ENCODE results near the gene SLC39A11.
"Not testable (repeated sequence)": the region's sequence is repeated elsewhere in the genome, so short reads cannot be mapped to it uniquely, and the experiment has no call there.

The SLC39A11 gene

DNA sequence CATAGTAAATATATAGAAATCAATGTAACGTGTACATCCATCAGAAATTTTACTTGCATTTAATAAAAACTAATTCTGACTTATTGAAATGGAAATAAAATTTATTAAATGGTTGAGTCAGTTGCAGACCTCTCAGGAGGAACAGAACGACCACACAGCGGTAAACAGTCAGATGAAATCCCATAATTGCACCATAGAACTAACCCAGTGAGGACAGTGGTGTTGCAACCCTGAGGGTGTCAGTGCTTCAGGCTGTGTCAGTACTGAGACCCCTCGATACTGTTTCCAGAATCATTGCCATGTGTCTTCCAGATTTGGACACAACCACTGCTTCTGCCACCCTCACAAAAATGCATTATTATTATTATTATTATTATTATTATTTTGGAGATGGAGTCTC lies 43.3 kb upstream of the SLC39A11 start:
- no peaks in the 10 kb centered on the region for H3K9me3 Mint-ChIP-seq
- no peaks in the 10 kb centered on the region for H3K36me3 Mint-ChIP-seq (ENCODE audit: low read depth)
- peaks cover 3% of the 10 kb centered on the region for H3K27me3 Mint-ChIP-seq (ENCODE audit: low read depth, poor library complexity)
- peaks cover 22% of the 10 kb centered on the region for H3K4me1 Mint-ChIP-seq
- no peak overlapping the region for H3K4me3 Mint-ChIP-seq
- TF ChIP-seq, protein P1, sequence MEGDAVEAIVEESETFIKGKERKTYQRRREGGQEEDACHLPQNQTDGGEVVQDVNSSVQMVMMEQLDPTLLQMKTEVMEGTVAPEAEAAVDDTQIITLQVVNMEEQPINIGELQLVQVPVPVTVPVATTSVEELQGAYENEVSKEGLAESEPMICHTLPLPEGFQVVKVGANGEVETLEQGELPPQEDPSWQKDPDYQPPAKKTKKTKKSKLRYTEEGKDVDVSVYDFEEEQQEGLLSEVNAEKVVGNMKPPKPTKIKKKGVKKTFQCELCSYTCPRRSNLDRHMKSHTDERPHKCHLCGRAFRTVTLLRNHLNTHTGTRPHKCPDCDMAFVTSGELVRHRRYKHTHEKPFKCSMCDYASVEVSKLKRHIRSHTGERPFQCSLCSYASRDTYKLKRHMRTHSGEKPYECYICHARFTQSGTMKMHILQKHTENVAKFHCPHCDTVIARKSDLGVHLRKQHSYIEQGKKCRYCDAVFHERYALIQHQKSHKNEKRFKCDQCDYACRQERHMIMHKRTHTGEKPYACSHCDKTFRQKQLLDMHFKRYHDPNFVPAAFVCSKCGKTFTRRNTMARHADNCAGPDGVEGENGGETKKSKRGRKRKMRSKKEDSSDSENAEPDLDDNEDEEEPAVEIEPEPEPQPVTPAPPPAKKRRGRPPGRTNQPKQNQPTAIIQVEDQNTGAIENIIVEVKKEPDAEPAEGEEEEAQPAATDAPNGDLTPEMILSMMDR (IDR thresholded peaks at IDR 0.05), result no peak
- DNase-seq, result no peak
- H3K27ac Mint-ChIP-seq, result no peak overlapping the region

DNA sequence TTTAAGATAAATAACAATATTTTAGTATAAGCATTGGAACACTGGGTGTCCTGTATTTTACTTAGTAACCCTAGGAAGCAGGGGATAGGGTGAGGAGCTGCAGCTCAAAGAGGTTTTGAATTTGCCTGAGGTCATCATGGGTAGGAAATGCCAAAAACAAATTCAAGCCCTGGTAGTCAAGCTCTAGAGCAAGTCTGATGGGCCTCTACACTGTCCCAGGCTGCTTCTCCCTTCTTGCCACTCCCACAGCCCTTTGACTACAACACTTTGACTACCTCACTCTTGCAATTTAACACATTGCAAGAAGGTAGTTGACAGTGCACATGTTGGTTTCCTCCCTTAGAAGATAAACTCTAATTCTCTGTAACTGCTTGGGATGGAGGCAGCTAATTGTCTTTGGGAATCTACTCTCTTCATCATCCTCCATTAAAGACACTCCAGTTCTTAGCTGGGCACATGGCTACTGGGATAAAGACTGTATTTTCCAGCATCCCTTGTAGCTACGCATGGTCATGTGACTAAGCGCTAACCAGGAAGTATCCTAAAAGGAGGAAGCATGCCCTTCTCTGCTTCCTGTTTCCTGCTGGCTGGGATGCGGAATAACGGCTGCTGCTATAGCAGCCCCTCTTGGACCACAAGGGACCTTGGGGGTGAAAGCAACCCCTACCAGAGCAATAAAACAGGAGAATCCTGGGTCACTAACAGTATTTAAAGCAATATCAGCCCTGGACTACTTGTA lies 41.6 kb upstream of the SLC39A11 start:
- no peaks in the 10 kb centered on the region for H3K36me3 Mint-ChIP-seq (ENCODE audit: low read depth)
- H3K27ac Mint-ChIP-seq, result no peak overlapping the region
- TF ChIP-seq, protein P1 (IDR thresholded peaks at IDR 0.05), result no peak
- H3K9me3 Mint-ChIP-seq, result no peaks in the 10 kb centered on the region
- peaks cover 3% of the 10 kb centered on the region for H3K27me3 Mint-ChIP-seq (ENCODE audit: low read depth, poor library complexity)
- no peak overlapping the region for H3K4me3 Mint-ChIP-seq
- peaks cover 19% of the 10 kb centered on the region for H3K4me1 Mint-ChIP-seq
- no peak for DNase-seq

DNA sequence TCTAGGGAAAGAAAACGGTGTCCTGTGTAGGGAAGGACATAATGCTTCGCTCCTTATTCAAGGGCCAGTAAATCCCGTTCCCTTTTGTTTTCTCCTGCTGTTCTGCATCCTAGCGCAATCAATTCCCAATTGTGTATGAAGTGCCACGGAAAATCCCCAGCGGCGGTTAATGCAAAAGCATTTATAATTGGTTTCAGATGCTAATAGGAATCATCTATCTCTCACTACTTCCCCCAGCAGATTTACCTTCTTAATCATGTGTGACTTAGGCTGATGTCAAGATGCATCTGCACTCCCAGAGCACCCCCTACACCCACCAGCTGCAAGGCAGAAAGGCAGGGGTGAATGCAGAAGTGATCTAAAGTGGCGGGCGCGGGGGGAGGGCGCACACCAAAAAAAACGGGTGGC lies 39.6 kb upstream of the SLC39A11 start:
- H3K9me3 Mint-ChIP-seq, result no peaks in the 10 kb centered on the region
- TF ChIP-seq, protein P1 (IDR thresholded peaks at IDR 0.05), result no peak
- no peak overlapping the region for H3K4me3 Mint-ChIP-seq
- H3K27me3 Mint-ChIP-seq (ENCODE audit: low read depth, poor library complexity), result peaks cover 3% of the 10 kb centered on the region
- peaks cover 15% of the 10 kb centered on the region for H3K4me1 Mint-ChIP-seq
- no peaks in the 10 kb centered on the region for H3K36me3 Mint-ChIP-seq (ENCODE audit: low read depth)
- H3K27ac Mint-ChIP-seq, result no peak overlapping the region
- DNase-seq, result no peak

DNA sequence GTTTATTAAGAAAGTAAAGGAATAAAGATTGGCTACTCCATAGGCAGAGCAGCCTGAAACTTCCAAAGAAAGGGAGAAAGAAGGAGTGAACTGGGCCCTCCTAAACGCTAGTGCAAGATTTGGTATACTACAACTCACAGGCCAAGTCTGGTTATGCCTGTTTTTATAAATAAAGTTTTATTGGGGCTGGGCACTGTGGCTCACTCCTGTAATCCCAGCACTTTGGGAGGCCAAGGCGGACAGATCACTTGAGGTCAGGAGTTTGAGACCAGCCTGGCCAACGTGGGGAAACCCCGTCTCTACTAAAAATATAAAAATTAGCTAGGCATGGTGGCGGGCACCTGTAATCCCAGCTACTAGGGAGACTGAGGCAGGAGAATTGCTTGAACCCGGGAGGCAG lies 39.0 kb upstream of the SLC39A11 start:
- not testable (repeated sequence) for H3K4me3 Mint-ChIP-seq; H3K27ac Mint-ChIP-seq; H3K36me3 Mint-ChIP-seq (ENCODE audit: low read depth); H3K27me3 Mint-ChIP-seq (ENCODE audit: low read depth, poor library complexity); DNase-seq; H3K9me3 Mint-ChIP-seq
- H3K4me1 Mint-ChIP-seq, result peaks cover 15% of the 10 kb centered on the region

DNA sequence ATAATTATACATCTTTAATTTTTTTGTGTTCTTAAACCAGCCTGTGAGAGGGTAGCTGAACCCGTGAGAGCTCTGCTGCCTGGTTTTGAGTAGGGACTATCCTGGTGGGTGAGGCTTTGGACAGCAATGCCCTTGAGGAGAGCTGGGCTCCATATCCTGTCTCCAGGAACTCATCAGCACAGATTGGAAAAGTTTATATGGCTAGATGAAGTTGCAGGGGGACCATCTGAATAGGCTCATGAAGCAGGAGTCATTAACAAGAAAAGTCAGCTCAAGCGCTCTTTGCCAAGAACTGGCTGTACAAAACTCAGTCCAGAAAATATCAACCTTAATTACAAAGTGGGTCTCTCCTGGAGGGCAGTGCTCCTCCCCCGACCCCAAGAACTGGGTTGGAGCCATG lies 38.5 kb upstream of the SLC39A11 start:
- peaks cover 5% of the 10 kb centered on the region for H3K27me3 Mint-ChIP-seq (ENCODE audit: low read depth, poor library complexity)
- TF ChIP-seq, protein P1 (IDR thresholded peaks at IDR 0.05), result no peak
- DNase-seq, result no peak
- H3K4me1 Mint-ChIP-seq, result peaks cover 15% of the 10 kb centered on the region
- H3K36me3 Mint-ChIP-seq (ENCODE audit: low read depth), result no peaks in the 10 kb centered on the region
- no peak overlapping the region for H3K27ac Mint-ChIP-seq
- no peaks in the 10 kb centered on the region for H3K9me3 Mint-ChIP-seq
- H3K4me3 Mint-ChIP-seq, result no peak overlapping the region

DNA sequence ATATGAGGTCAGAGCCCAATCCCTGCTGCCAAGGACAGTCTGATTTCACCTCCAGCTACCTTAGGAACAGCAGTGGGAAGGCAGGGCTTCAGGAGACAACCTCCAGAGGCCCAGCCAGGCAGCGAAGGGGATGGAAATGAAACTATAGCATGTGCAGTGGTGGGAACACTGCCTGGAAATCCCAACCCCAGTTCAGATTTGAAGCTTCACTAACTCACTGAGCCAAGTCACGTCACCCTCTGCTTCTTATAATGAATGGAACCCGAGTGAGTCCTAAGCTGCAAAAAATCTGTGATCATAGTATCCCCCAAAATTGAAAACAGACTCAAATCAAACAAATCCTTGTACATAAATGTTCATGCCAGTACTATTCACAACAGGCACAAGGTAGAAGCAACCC lies 36.0 kb upstream of the SLC39A11 start:
- H3K27ac Mint-ChIP-seq, result peak overlapping the region; percentile 50
- H3K27me3 Mint-ChIP-seq (ENCODE audit: low read depth, poor library complexity), result peaks cover 6% of the 10 kb centered on the region
- no peaks in the 10 kb centered on the region for H3K9me3 Mint-ChIP-seq
- no peak overlapping the region for H3K4me3 Mint-ChIP-seq
- H3K36me3 Mint-ChIP-seq (ENCODE audit: low read depth), result no peaks in the 10 kb centered on the region
- DNase-seq, result no peak
- peaks cover 15% of the 10 kb centered on the region for H3K4me1 Mint-ChIP-seq
- TF ChIP-seq, protein P1 (IDR thresholded peaks at IDR 0.05), result no peak
